Thymus (tissue), 11 donors: Measurements from ENCODE around the gene FAM72C. TPM values are rescaled to one million over a fixed set of nuclear protein-coding genes. Genes with fewer than 3 reads are reported as not detected.
A peak's percentile ranks its signal among the peaks of the same experiment; 100 is the strongest.
"Not testable (repeated sequence)": the region's sequence is repeated elsewhere in the genome, so short reads cannot be mapped to it uniquely, and the experiment has no call there.

Experiments
- DNase-seq, 9 donors: peaks; one replicate each; pipeline ENCODE4 v3.0.0-alpha.2; 2013; ENCODE audit warnings: low spot score in 9 of 9, low read depth in 6 of 9, missing footprints in 1 of 9
- H3K27ac ChIP-seq, 2 donors: one replicate each; pipeline ENCODE4 v1.5.1; 2013; ENCODE audit warnings: control low read depth in 1 of 2, low read depth in 1 of 2, low read length in 1 of 2, mild to moderate bottlenecking in 1 of 2, moderate library complexity in 1 of 2
- H3K27me3 ChIP-seq, 2 donors: one replicate each; pipeline ENCODE4 v1.5.1; 2013; ENCODE audit warnings: low read length in 1 of 2; ENCODE audit not compliant: control insufficient read depth in 2 of 2, insufficient read depth in 1 of 2
- H3K36me3 ChIP-seq, 2 donors: one replicate each; pipeline ENCODE4 v1.5.1; 2013; ENCODE audit warnings: low read length in 1 of 2, mild to moderate bottlenecking in 1 of 2, moderate library complexity in 1 of 2; ENCODE audit not compliant: control insufficient read depth in 2 of 2, insufficient read depth in 2 of 2
- H3K4me1 ChIP-seq, 2 donors: one replicate each; pipeline ENCODE4 v1.5.1; 2013; ENCODE audit warnings: low read length in 2 of 2; ENCODE audit not compliant: control insufficient read depth in 2 of 2, insufficient read depth in 2 of 2
- H3K4me3 ChIP-seq, 2 donors: one replicate each; pipeline ENCODE4 v1.5.1; 2013; ENCODE audit warnings: low read length in 2 of 2, control low read depth in 1 of 2, mild to moderate bottlenecking in 1 of 2
- H3K9me3 ChIP-seq, 2 donors: one replicate each; pipeline ENCODE4 v1.5.1; 2013; ENCODE audit warnings: low read length in 1 of 2, mild to moderate bottlenecking in 1 of 2; ENCODE audit not compliant: control insufficient read depth in 2 of 2, insufficient read depth in 1 of 2
- WGBS: extraction: QIAGEN DNeasy Blood & Tissue Kit; methylation state at CpG from one replicate; pipeline ENCODE4 v1.1.7; 2013; 5-methylcytosine and 5-hydroxymethylcytosine counted together
- polyA plus RNA-seq: library from polyadenylated mRNA; stranded (reverse); fragments of 200-250 nt; gene quantifications from one replicate; pipeline ENCODE4 v1.2.3, GENCODE V29; 2013
- total RNA-seq: library from RNA; stranded (reverse); fragments of 120-200 nt; gene quantifications from one replicate; pipeline ENCODE4 v1.2.4, GENCODE V29; 2013
- donor health status: healthy.

The FAM72C gene
- total and polyA plus RNA-seq, 2 donors = 1.9 to 3.8 TPM

GRCh38 chr1:143988602-143989426, 17.0 kb upstream of the FAM72C start:
- H3K9me3 ChIP-seq, DNase-seq, H3K27me3 ChIP-seq, H3K4me3 ChIP-seq, H3K27ac ChIP-seq, H3K4me1 ChIP-seq, H3K36me3 ChIP-seq: not testable (repeated sequence)
- 92% methylated on average over 1 of the region's 10 CpGs for WGBS

- no CpG with 5 or more reads among the region's 1 CpG for WGBS
- H3K4me1 ChIP-seq, H3K27ac ChIP-seq, H3K4me3 ChIP-seq, DNase-seq, H3K9me3 ChIP-seq, H3K36me3 ChIP-seq, H3K27me3 ChIP-seq: not testable (repeated sequence)
Observed at GRCh38 chr1:143987868-143988267, 16.1 kb upstream of the FAM72C start.

GRCh38 chr1:143984721-143985473, 13.1 kb upstream of the FAM72C start:
- H3K4me3 ChIP-seq, H3K27ac ChIP-seq, H3K27me3 ChIP-seq, H3K9me3 ChIP-seq, H3K4me1 ChIP-seq, H3K36me3 ChIP-seq, DNase-seq: not testable (repeated sequence)
- WGBS = 97% methylated on average over 3 of the region's 7 CpGs

GRCh38 chr1:143974416-143974815, 2.6 kb upstream of the FAM72C start:
- H3K36me3 ChIP-seq, H3K27ac ChIP-seq, H3K9me3 ChIP-seq, H3K4me1 ChIP-seq, H3K27me3 ChIP-seq, H3K4me3 ChIP-seq: not testable (repeated sequence)
- WGBS = 1% methylated on average over 11 of the region's 31 CpGs
- DNase-seq = peak in 1 of 9 donors; percentile 0

- H3K27me3 ChIP-seq, H3K36me3 ChIP-seq, H3K27ac ChIP-seq, DNase-seq, H3K9me3 ChIP-seq, H3K4me1 ChIP-seq: not testable (repeated sequence)
- H3K4me3 ChIP-seq = peak overlapping the region in 1 of 2 donors; percentile 24
- 0% methylated on average over 16 of the region's 37 CpGs for WGBS
Observed at GRCh38 chr1:143973876-143974414, 2.2 kb upstream of the FAM72C start.

GRCh38 chr1:143972753-143973326, 1.1 kb upstream of the FAM72C start:
- not testable (repeated sequence) for H3K9me3 ChIP-seq, DNase-seq, H3K4me1 ChIP-seq, H3K27ac ChIP-seq, H3K27me3 ChIP-seq, H3K36me3 ChIP-seq, H3K4me3 ChIP-seq
- no CpG with 5 or more reads among the region's 48 CpGs for WGBS

GRCh38 chr1:143965860-143966259, 5.9 kb downstream of the FAM72C start:
- H3K27me3 ChIP-seq, H3K36me3 ChIP-seq, DNase-seq, H3K27ac ChIP-seq, H3K4me3 ChIP-seq, H3K9me3 ChIP-seq, H3K4me1 ChIP-seq: not testable (repeated sequence)
- no CpG with 5 or more reads among the region's 1 CpG for WGBS

GRCh38 chr1:143964294-143964693, 7.5 kb downstream of the FAM72C start:
- not testable (repeated sequence) for H3K9me3 ChIP-seq, H3K36me3 ChIP-seq, H3K4me1 ChIP-seq, DNase-seq, H3K4me3 ChIP-seq, H3K27ac ChIP-seq, H3K27me3 ChIP-seq
- WGBS = no CpG with 5 or more reads among the region's 2 CpGs

GRCh38 chr1:143955930-143956329, 15.9 kb downstream of the FAM72C start:
- not testable (repeated sequence) for H3K9me3 ChIP-seq, H3K4me3 ChIP-seq, DNase-seq, H3K27ac ChIP-seq, H3K4me1 ChIP-seq, H3K27me3 ChIP-seq, H3K36me3 ChIP-seq
- no CpG with 5 or more reads among the region's 3 CpGs for WGBS
